C1 segment of cervical spinal cord (tissue), 14 donors: ENCODE results near the gene OR51E2.
"Not testable (repeated sequence)": the region's sequence is repeated elsewhere in the genome, so short reads cannot be mapped to it uniquely, and the experiment has no call there.

ENCODE experiments used
- DNase-seq, 14 donors: peaks; one replicate each; lab custom pipeline; 2025; lab: John Stamatoyannopoulos, UW

Gene OR51E2

GRCh38 chr11:4697585-4697984 is at the start of gene OR51E2:
Gene OR51E2, minus strand, starts transcription at chr11:4697853. Its CDS starts 15,142 bp downstream, at chr11:4682711.
- DNase-seq, result no peak

DNA sequence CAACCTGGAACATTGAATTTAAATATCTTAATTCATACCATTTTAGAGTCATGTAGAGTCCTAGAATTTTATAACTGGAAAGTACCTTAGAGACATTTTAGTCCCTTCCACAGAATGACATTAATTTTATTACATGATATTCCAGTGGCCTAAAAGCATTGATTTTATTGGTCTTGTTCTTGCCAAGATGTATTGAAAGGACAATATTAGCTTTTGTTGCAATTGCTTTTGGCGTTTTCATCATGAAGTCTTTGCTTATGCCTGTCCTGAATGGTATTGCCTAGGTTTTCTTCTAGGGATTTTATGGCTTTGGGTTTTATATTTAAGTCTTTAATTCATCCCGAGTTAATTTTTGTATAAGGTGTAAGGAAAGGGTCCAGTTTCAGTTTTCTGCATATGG is 43.1 kb upstream of the OR51E2 start:
- no peak for DNase-seq

- DNase-seq, result no peak
Observed at GRCh38 chr11:4727171-4727570, 29.5 kb upstream of the OR51E2 start.

DNA sequence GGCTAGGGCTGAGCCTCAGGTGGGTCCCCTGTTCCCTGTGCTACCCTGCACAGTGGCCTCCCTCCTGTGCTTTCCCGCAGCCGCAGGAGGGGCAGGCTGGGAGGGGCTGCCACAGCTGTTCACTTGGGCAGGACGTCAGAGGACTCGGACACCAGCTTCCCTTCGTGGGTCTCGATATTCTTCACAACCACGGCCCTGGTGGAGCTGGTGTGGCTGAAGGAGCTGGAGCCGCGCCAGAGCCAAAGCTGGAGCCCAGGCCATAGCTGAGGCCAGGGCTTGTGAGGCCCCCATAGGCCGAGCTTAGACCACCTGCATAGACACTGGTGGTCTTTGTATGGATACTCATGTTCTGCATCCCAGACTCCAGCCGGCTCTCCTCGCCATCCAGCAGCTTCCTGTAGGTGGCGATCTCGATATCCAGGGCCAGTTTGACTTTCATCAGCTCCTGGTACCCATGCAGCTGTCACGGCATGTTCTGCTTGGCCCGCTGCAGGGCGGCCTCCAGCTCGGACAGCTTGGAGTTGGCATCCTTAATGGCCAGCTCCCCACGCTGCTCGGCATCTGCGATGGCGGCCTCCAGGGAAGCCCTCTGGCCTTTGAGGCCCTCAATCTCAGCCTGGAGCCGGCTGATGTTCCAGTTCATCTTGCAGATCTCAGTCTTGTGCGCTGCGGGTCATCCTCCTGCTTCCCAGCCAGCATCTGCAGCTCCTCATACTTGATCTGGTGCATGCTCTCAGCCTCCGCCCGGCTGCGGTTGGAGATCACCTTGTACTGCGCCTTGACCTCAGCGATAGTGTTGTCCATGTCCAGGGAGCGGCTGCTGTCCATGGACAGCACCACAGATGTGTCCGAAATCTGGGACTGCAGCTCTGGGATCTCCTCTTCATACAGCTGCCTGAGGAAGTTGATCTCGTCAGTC is 25.2 kb upstream of the OR51E2 start:
- not testable (repeated sequence) for DNase-seq

DNA sequence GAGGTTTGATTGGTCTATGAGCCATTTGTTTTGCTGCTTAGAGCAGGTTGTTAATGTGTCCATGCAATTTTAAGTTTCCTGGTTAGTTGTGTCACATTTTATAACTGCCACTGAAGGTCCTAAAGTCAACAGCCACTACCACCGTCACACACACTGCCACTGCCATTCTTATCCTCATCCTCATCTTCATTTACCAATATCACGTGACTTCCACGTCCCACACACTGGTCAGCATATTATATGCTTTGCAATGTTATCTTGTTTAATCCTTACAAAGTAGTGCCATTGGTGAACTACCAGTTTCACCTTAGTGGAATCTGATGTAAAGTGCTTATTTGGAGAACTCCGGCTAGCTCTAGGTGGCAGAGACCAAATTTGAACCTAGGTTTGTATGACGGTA is 16.6 kb upstream of the OR51E2 start:
- no peak for DNase-seq

- DNase-seq, result no peak
Observed at GRCh38 chr11:4713241-4713640, 15.6 kb upstream of the OR51E2 start.

- DNase-seq, result no peak
Observed at GRCh38 chr11:4704790-4705334, 7.2 kb upstream of the OR51E2 start.

GRCh38 chr11:4704054-4704789 is 6.6 kb upstream of the OR51E2 start, which contains the start of gene MMP26:
Gene MMP26, plus strand, starts transcription at chr11:4704784.
- DNase-seq, result no peak

- DNase-seq, result no peak
Observed at GRCh38 chr11:4700436-4700820, 2.8 kb upstream of the OR51E2 start.

DNA sequence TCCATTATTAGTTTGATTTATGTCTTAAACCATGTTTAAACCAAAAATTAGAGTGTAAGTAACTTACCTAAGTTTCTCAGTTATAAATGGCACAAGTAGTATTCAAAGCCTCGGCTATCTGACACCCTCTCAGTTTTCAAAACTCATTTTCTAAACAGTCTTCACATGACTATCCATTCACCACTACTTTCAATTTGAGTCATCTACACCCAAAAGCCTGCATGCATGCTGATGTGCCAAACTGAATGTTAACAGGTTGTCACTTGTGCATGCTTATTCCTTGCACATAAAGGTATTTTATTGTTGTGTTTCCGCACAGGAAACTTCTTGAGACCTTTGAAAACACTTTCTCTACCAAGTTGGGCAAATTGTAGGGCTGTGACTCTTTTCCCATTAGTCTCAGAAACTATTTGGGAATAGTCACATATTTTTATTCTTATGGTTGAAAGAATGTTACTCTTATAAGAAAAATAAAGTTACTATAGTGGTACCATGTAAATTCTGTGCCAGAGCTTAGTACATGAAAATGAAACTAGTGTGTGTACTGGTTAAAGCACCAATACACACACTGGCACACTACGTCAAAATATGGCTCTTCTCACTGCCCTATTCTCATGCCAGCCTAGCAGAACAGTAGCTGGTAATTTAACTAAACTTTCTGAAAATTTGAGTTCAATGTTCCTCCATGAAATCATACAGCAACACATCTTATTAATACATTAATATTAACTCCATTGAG is 2.2 kb upstream of the OR51E2 start:
- no peak for DNase-seq

DNA sequence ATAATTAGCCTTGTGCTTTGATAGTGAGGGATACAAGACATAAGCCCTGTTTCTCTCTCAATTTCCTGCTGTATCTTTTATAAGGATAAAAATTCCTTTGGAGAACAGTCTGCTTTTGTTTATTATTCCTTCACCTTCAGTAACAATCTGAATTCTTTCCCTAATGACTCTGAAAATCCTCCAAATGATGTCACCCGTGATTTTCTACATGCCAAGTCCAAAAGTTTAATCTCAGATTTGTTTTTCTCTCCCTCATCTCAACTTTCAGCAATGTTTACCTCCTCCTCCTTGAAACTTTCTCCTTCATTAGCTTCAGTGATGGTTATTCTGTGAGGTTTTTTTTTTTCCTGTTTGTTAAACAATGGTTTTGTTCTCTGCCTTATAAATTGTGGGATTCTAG is 2.2 kb downstream of the OR51E2 start:
- DNase-seq, result no peak

DNA sequence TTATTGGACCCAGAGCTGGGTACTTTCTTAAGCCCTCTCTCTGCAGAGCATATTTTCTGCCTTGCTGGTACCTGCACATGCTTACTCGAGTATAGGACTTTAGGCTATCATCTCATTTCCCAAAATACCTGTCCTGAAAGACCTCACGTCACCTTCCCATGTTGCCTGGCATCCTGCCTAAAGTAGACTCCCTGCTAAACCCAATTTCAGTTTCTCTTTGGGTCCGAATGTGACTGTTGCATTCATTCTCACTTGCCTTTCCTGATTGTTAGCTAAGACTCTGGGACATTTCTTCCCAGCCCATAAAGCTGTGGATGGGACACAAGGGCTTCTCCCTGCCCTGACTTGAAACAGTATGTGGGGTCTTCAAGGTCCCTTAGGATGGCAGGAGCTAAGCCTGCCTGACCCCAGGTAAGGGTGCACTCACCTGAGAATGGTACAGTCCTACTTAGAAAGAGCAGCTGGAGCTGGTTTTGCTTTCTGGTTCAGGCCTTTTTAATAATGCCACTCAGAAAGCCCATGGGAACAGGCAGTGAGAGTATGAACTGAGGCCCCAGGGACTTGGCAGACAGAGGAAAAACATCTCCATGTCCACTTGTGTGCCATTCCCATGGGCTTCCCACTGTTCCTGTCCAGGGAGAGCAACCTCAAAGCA is 12.9 kb downstream of the OR51E2 start:
- no peak for DNase-seq

DNA sequence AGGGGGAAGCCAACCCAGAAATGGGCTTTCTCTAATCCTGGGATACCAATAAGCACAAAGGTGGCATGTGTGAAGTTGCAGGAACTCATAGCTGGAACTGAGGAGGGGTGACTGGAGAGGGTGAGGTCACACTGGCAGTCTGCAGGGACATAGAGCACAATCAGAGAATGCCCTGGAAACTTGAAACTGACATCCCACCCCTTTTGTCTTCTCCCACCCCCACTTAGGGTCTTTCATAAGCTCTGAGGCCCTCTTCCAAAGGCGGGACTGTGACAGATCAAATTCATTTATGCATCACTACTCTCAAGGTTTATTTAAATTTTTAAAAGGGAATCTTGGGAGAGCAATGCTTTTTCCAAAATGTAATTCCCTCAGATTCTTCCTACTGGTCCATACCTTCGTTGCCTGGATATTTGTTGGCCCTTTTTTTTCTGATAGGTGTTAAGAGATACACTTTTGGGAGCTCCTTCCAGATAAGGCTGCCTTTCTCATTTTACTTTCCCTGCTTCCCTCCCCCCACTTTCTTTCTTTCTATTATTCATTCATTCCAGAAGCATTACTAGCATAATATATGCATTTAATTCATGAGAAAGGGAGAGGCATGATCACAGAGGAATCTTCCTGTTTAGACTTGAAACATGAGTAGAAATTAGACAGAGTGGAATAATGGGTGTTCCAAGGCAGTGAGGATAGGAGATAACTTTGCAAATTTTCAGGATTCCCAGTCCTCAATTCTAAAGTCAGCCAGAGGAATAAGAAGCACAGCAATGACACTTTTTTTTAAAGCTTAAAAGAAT is 14.8 kb downstream of the OR51E2 start:
- no peak for DNase-seq

- no peak for DNase-seq
Observed at GRCh38 chr11:4680341-4680740, 17.3 kb downstream of the OR51E2 start.

DNA sequence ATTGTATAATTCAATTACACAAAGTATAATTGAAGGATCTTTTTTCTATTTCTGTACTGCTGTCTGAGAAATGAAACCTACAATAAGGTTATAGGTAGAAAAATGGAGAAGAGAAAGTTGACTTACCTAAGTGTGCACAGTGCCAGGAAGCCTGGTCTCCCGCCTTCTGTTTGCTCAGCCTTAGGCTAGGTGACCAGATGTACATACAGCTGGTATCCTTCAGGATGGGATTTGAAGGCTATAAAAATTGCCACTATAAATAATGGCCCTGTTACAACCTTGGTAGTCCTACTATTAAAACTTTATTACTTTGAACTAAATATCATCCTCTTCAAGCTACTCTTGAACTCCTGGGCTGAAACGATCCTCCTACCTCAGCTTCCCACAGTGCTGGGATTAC is 19.7 kb downstream of the OR51E2 start:
- no peak for DNase-seq

DNA sequence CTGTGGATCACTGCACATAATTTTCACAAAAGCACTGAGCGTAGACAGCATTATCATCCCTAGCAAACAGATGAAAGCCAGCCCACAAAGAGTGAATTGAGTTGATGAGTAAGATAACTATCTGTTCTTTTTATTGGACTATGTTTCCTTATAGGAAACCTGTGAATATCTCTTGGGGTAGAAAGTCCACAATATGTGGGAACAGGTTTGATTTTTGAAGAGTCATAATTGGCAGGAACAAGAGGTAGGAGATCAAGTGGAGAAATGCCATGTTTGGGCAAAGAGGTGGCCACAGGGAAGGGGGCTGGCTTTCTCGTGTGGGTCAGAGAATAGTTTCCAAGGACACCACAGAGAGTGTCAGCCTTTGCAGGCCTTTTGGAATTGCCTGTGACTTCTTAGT is 23.9 kb downstream of the OR51E2 start:
- no peak for DNase-seq

GRCh38 chr11:4672470-4672869 is 25.2 kb downstream of the OR51E2 start:
- no peak for DNase-seq

- no peak for DNase-seq
Observed at GRCh38 chr11:4671741-4672140, 25.9 kb downstream of the OR51E2 start.

- no peak for DNase-seq
Observed at GRCh38 chr11:4665424-4665823, 32.2 kb downstream of the OR51E2 start.

- no peak for DNase-seq
Observed at GRCh38 chr11:4664786-4665185, 32.9 kb downstream of the OR51E2 start.
